H9 (cell line): ENCODE measurements around the gene EPHA10. TPM values are rescaled to one million over a fixed set of nuclear protein-coding genes. Genes with fewer than 3 reads are reported as not detected.
A peak's percentile ranks its signal among the peaks of the same experiment; 100 is the strongest.

Experiments
- DNase-seq: peaks from one replicate; pipeline ENCODE4 v3.0.0-alpha.2; 2017
- H2AFZ ChIP-seq: one replicate; pipeline ENCODE4 v1.6.1; 2013; ENCODE audit warnings: mild to moderate bottlenecking, low read length, control low read depth, moderate library complexity
- H2AK5ac ChIP-seq: 2 replicates; pipeline ENCODE4 v1.6.1; 2013; ENCODE audit warnings: low read length, control low read depth, mixed read lengths; ENCODE audit not compliant: insufficient read length
- H2BK120ac ChIP-seq: one replicate; pipeline ENCODE4 v1.6.1; 2013; ENCODE audit warnings: low read depth, mild to moderate bottlenecking, low read length, control low read depth, inconsistent platforms; ENCODE audit not compliant: poor library complexity, severe bottlenecking
- H2BK12ac ChIP-seq: 2 replicates; pipeline ENCODE4 v1.6.1; 2013; ENCODE audit warnings: low read length, control low read depth, mixed read lengths, low read depth; ENCODE audit not compliant: insufficient read length
- H2BK15ac ChIP-seq: 2 replicates; pipeline ENCODE4 v1.6.1; 2013; ENCODE audit warnings: low read depth, low read length, control low read depth
- H2BK20ac ChIP-seq: one replicate; pipeline ENCODE4 v1.6.1; 2013; ENCODE audit warnings: low read depth, mild to moderate bottlenecking, low read length, control low read depth, inconsistent platforms; ENCODE audit not compliant: poor library complexity, severe bottlenecking
- H2BK5ac ChIP-seq: 2 replicates; pipeline ENCODE4 v1.6.1; 2013; ENCODE audit warnings: low read length, control low read depth, mixed read lengths; ENCODE audit not compliant: insufficient read length
- H3K14ac ChIP-seq: 2 replicates; pipeline ENCODE4 v1.6.1; 2013; ENCODE audit warnings: low read length, control low read depth; ENCODE audit not compliant: insufficient read depth
- H3K18ac ChIP-seq: 2 replicates; pipeline ENCODE4 v1.6.1; 2013; ENCODE audit warnings: low read depth, mild to moderate bottlenecking, mixed read lengths, low read length, control low read depth; ENCODE audit not compliant: insufficient read length
- H3K23ac ChIP-seq: 2 replicates; pipeline ENCODE4 v1.6.1; 2013; ENCODE audit warnings: low read length, control low read depth, mixed read lengths, low read depth; ENCODE audit not compliant: insufficient read length
- H3K23me2 ChIP-seq: 2 replicates; pipeline ENCODE4 v1.6.1; 2013; ENCODE audit warnings: low read depth, mild to moderate bottlenecking, mixed read lengths, low read length, control low read depth; ENCODE audit not compliant: insufficient read length, poor library complexity, severe bottlenecking
- H3K27ac ChIP-seq: 2 replicates; pipeline ENCODE4 v1.5.1; 2013; ENCODE audit warnings: low read length, control low read depth, mixed read lengths, low read depth; ENCODE audit not compliant: insufficient read length
- H3K27me3 ChIP-seq: 2 replicates; pipeline ENCODE4 v1.6.1; 2013; ENCODE audit warnings: low read length, control low read depth, inconsistent platforms; ENCODE audit not compliant: insufficient read depth
- H3K4ac ChIP-seq: 2 replicates; pipeline ENCODE4 v1.6.1; 2013; ENCODE audit warnings: low read depth, mild to moderate bottlenecking, control low read depth, inconsistent platforms, low read length, moderate library complexity
- H3K4me1 ChIP-seq: 2 replicates; pipeline ENCODE4 v1.6.1; 2013; ENCODE audit warnings: low read length, control low read depth, inconsistent platforms; ENCODE audit not compliant: insufficient read depth
- H3K4me2 ChIP-seq: 2 replicates; pipeline ENCODE4 v1.6.1; 2013; ENCODE audit warnings: low read length, control low read depth, mixed read lengths; ENCODE audit not compliant: insufficient read length, insufficient read depth
- H3K56ac ChIP-seq: 2 replicates; pipeline ENCODE4 v1.6.1; 2013; ENCODE audit warnings: low read depth, mild to moderate bottlenecking, mixed read lengths, low read length, control low read depth; ENCODE audit not compliant: insufficient read length
- H3K79me1 ChIP-seq: 2 replicates; pipeline ENCODE4 v1.6.1; 2013; ENCODE audit warnings: low read depth, mild to moderate bottlenecking, moderate library complexity, low read length, control low read depth, inconsistent platforms; ENCODE audit not compliant: insufficient read depth, poor library complexity, severe bottlenecking
- H3K79me2 ChIP-seq: 2 replicates; pipeline ENCODE4 v1.6.1; 2013; ENCODE audit warnings: low read length, control low read depth, inconsistent platforms; ENCODE audit not compliant: insufficient read depth
- H3K9ac ChIP-seq: 2 replicates; pipeline ENCODE4 v1.6.1; 2013; ENCODE audit warnings: low read length, control low read depth, mixed read lengths; ENCODE audit not compliant: insufficient read length; ENCODE audit errors: extremely low read depth
- H3K9me3 ChIP-seq: one replicate; pipeline ENCODE4 v1.6.1; 2013; ENCODE audit warnings: low read depth, low read length, inconsistent platforms; ENCODE audit not compliant: control insufficient read depth
- H3T11ph ChIP-seq: one replicate; pipeline ENCODE4 v1.6.1; 2013; ENCODE audit warnings: mild to moderate bottlenecking, low read length, control low read depth, inconsistent platforms
- H4K20me1 ChIP-seq: one replicate; pipeline ENCODE4 v1.6.1; 2013; ENCODE audit not compliant: control insufficient read depth, insufficient read length, insufficient read depth
- H4K5ac ChIP-seq: 2 replicates; pipeline ENCODE4 v1.6.1; 2013; ENCODE audit warnings: low read depth, mild to moderate bottlenecking, mixed read lengths, low read length, control low read depth; ENCODE audit not compliant: insufficient read length
- H4K8ac ChIP-seq: replicated peaks from 2 replicates; pipeline ENCODE4 v1.6.1; 2013; ENCODE audit warnings: low read length, control low read depth, mixed read lengths, low read depth; ENCODE audit not compliant: insufficient read length
- H4K91ac ChIP-seq: 2 replicates; pipeline ENCODE4 v1.6.1; 2013; ENCODE audit warnings: low read depth, mild to moderate bottlenecking, moderate library complexity, mixed read lengths, low read length, control low read depth; ENCODE audit not compliant: insufficient read length
- H3K27ac Mint-ChIP-seq, 3 experiments: 2 replicates in 2 of 3; 3 replicates in 1 of 3; pipeline ENCODE4 v1.8.0; 2020 to 2021; ENCODE audit warnings: mixed read lengths in 3 of 3, mild to moderate bottlenecking in 1 of 3, moderate library complexity in 1 of 3
- H3K27me3 Mint-ChIP-seq: 2 replicates; pipeline ENCODE4 v1.8.0; 2021; ENCODE audit warnings: low read depth, mild to moderate bottlenecking, moderate library complexity, mixed read lengths
- H3K36me3 Mint-ChIP-seq, 3 experiments: 2 replicates in 2 of 3; 3 replicates in 1 of 3; pipeline ENCODE4 v1.8.0; 2020 to 2021; ENCODE audit warnings: low read depth in 3 of 3, mixed read lengths in 3 of 3; ENCODE audit not compliant: insufficient read depth in 1 of 3
- H3K4me1 Mint-ChIP-seq, 2 experiments: 2 replicates each; pipeline ENCODE4 v1.8.0; 2020; ENCODE audit warnings: mixed read lengths in 2 of 2
- H3K4me3 Mint-ChIP-seq, 2 experiments: 2 replicates in 1 of 2; 3 replicates in 1 of 2; pipeline ENCODE4 v1.8.0; 2020 to 2021; ENCODE audit warnings: mild to moderate bottlenecking in 2 of 2, mixed read lengths in 2 of 2, moderate library complexity in 1 of 2
- H3K9me3 Mint-ChIP-seq, 2 experiments: 2 replicates in 1 of 2; 3 replicates in 1 of 2; pipeline ENCODE4 v1.8.0; 2020; ENCODE audit warnings: mild to moderate bottlenecking in 2 of 2, mixed read lengths in 2 of 2, moderate library complexity in 1 of 2
- CTCF ChIP-seq: fragments of 200-600 bp; sonication (generic); conservative IDR thresholded peaks from 3 replicates; pipeline ENCODE4 v1.8.0; 2021; ENCODE audit warnings: antibody characterized with exemption, mild to moderate bottlenecking
- WGBS: extraction: QIAGEN DNeasy Blood & Tissue Kit; methylation state at CpG from one replicate; pipeline ENCODE4 v1.1.7; 2013; ENCODE audit warnings: missing lambda C conversion rate, low lambda C conversion rate, mixed read lengths; ENCODE audit not compliant: insufficient read length; ENCODE audit errors: extremely low coverage; 5-methylcytosine and 5-hydroxymethylcytosine counted together
- total RNA-seq: library from RNA; stranded (reverse); gene quantifications from 2 replicates; pipeline ENCODE4 v1.2.1, GENCODE V29; 2021

The EPHA10 gene
- total RNA-seq, 1 experiment from 2014 or later = 0.96 TPM

GRCh38 chr1:37734629-37735591 is 30.0 kb downstream of the EPHA10 start:
- TF ChIP-seq CTCF = no peak
- Histone ChIP-seq H4K20me1 (no peaks in the 10 kb centered on the region), H3K9ac (no peak overlapping the region), H3K23ac (no peak overlapping the region), H2BK15ac (no peak overlapping the region), H3T11ph (no peak overlapping the region), H3K4ac (no peak overlapping the region), H2BK20ac (no peak overlapping the region), H2AK5ac (no peak overlapping the region), H3K4me1 (no peaks in the 10 kb centered on the region), H3K27me3 (no peaks in the 10 kb centered on the region), H3K79me2 (no peaks in the 10 kb centered on the region), H4K91ac (no peak overlapping the region), H2BK12ac (no peak overlapping the region), H4K5ac (no peak overlapping the region), H3K23me2 (peaks cover 4% of the 10 kb centered on the region), H3K9me3 (no peaks in the 10 kb centered on the region), H3K56ac (no peak overlapping the region), H2BK5ac (no peak overlapping the region), H2AFZ (no peak overlapping the region), H4K8ac (no peak overlapping the region), H3K14ac (no peak overlapping the region; the same call in 1 of the 2 replicates), H3K79me1 (no peaks in the 10 kb centered on the region), H3K27ac (no peak overlapping the region), H3K4me2 (peak overlapping the region; percentile 71), H3K18ac (no peak overlapping the region), H2BK120ac (no peak overlapping the region)
- no CpG with 5 or more reads among the region's 32 CpGs for WGBS
- Mint-ChIP-seq H3K36me3 (no peaks in the 10 kb centered on the region), H3K4me1 (peaks cover 6 to 9% of the 10 kb centered on the region in 2 experiments; a peak in 2 of 4 replicates), H3K4me3 (peak overlapping the region; percentile 75 to 87), H3K27ac (no peak overlapping the region), H3K27me3 (peaks cover 56% of the 10 kb centered on the region), H3K9me3 (no peaks in the 10 kb centered on the region)
- peak; percentile 80 for DNase-seq
